Activated CD8-positive, alpha-beta T cell treated with anti-CD3 and anti-CD28 coated beads for 36 hours (primary cell): Measurements from ENCODE around the gene ZNF628. TPM values are rescaled to one million over a fixed set of nuclear protein-coding genes. Genes with fewer than 3 reads are reported as not detected.
A peak's percentile ranks its signal among the peaks of the same experiment; 100 is the strongest.

Experiments
- ATAC-seq: fragments of 200-7000 bp; cut with Tn5 transposase; one replicate; pipeline ENCODE4 v1.10.0; 2021; ENCODE audit warnings: mild to moderate bottlenecking, moderate library complexity
- CTCF ChIA-PET: fragments of 350-600 bp; sonication (Branson Sonifier 250); formaldehyde crosslinking; loops from one replicate; lab custom pipeline; 2021; ENCODE audit warnings: antibody characterized with exemption; lab: Charles Lee
- POLR2A ChIA-PET: fragments of 350-600 bp; sonication (Branson Sonifier 250); formaldehyde crosslinking; loops from one replicate; lab custom pipeline; 2021; ENCODE audit warnings: antibody characterized with exemption; lab: Charles Lee
- DNase-seq: peaks from one replicate; pipeline ENCODE4 v3.0.0-alpha.2; 2020
- H3K27ac Mint-ChIP-seq: one replicate; pipeline ENCODE4 v1.8.0; 2021; ENCODE audit warnings: mild to moderate bottlenecking, mixed read lengths
- H3K27me3 Mint-ChIP-seq: one replicate; pipeline ENCODE4 v1.8.0; 2021; ENCODE audit warnings: mixed read lengths
- H3K36me3 Mint-ChIP-seq: one replicate; pipeline ENCODE4 v1.8.0; 2021; ENCODE audit warnings: low read depth, mixed read lengths
- H3K4me1 Mint-ChIP-seq: one replicate; pipeline ENCODE4 v1.8.0; 2021; ENCODE audit warnings: low read depth, mixed read lengths
- H3K4me3 Mint-ChIP-seq: one replicate; pipeline ENCODE4 v1.8.0; 2021; ENCODE audit warnings: mild to moderate bottlenecking, moderate library complexity, mixed read lengths
- H3K9me3 Mint-ChIP-seq: one replicate; pipeline ENCODE4 v1.8.0; 2021; ENCODE audit warnings: mixed read lengths
- intact Hi-C: fragments of 100-400 bp; cut with micrococcal nuclease; formaldehyde crosslinking; loops from one replicate; pipeline ENCODE4 v1.10.0; 2022
- total RNA-seq, 2 experiments: library from RNA; stranded (reverse); gene quantifications; one replicate each; pipeline ENCODE4 v1.2.3, GENCODE V29; 2021
- TF ChIP-seq, protein P1 (sequence below): fragments of 200-600 bp; IDR thresholded peaks from one replicate; pipeline ENCODE4 v1.8.0; 2022; ENCODE audit warnings: antibody characterized with exemption, mild to moderate bottlenecking

ZNF628 gene
- total RNA-seq, 2 experiments from 2014 or later = 8.4 to 8.6 TPM

DNA sequence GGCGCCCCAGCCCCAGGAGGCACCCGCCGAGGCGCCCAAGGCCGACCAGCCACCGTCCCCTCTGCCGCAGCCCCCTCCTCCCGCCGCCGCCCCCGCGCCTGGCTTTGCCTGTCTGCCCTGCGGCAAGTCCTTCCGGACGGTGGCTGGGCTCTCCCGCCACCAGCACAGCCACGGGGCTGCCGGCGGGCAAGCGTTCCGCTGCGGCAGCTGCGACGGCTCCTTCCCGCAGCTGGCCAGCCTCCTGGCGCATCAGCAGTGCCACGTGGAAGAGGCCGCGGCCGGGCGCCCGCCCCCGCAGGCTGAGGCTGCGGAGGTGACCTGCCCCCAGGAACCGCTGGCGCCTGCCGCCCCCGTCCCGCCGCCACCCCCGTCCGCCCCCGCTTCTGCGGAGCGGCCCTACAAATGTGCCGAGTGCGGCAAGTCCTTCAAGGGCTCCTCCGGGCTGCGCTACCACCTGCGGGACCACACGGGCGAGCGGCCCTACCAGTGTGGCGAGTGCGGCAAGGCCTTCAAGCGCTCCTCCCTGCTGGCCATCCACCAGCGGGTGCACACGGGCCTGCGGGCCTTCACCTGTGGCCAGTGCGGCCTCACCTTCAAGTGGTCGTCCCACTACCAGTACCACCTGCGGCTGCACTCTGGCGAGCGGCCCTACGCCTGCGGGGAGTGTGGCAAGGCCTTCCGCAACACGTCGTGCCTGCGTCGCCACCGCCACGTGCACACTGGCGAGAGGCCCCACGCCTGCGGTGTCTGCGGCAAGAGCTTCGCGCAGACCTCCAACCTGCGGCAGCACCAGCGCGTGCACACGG lies 5.9 kb downstream of the ZNF628 start:
- no peaks in the 10 kb centered on the region for H3K36me3 Mint-ChIP-seq
- TF ChIP-seq, protein P1, sequence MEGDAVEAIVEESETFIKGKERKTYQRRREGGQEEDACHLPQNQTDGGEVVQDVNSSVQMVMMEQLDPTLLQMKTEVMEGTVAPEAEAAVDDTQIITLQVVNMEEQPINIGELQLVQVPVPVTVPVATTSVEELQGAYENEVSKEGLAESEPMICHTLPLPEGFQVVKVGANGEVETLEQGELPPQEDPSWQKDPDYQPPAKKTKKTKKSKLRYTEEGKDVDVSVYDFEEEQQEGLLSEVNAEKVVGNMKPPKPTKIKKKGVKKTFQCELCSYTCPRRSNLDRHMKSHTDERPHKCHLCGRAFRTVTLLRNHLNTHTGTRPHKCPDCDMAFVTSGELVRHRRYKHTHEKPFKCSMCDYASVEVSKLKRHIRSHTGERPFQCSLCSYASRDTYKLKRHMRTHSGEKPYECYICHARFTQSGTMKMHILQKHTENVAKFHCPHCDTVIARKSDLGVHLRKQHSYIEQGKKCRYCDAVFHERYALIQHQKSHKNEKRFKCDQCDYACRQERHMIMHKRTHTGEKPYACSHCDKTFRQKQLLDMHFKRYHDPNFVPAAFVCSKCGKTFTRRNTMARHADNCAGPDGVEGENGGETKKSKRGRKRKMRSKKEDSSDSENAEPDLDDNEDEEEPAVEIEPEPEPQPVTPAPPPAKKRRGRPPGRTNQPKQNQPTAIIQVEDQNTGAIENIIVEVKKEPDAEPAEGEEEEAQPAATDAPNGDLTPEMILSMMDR = no peak
- ChIA-PET POLR2A (interaction anchor here (0.5 to 1.0 kb wide), 2 partner anchors 9 to 12 kb away, joined by 3 read pairs; no protein-coding TSS in a partner anchor), CTCF (no interaction called here)
- intact Hi-C loops = no loop called here
- no peaks in the 10 kb centered on the region for H3K27me3 Mint-ChIP-seq
- H3K9me3 Mint-ChIP-seq = no peaks in the 10 kb centered on the region
- no peak for ATAC-seq
- no peak for DNase-seq
- no peak overlapping the region for H3K27ac Mint-ChIP-seq
- peaks cover 37% of the 10 kb centered on the region for H3K4me1 Mint-ChIP-seq
- H3K4me3 Mint-ChIP-seq = no peak overlapping the region

GRCh38 chr19:55482967-55483705 lies 6.7 kb downstream of the ZNF628 start:
- H3K36me3 Mint-ChIP-seq = no peaks in the 10 kb centered on the region
- peaks cover 36% of the 10 kb centered on the region for H3K4me1 Mint-ChIP-seq
- POLR2A ChIA-PET = interaction anchor here (0.5 to 1.0 kb wide), 2 partner anchors 8 to 12 kb away, joined by 3 read pairs; no protein-coding TSS in a partner anchor
- no peak overlapping the region for H3K27ac Mint-ChIP-seq
- TF ChIP-seq, protein P1 = no peak
- ATAC-seq = no peak
- no peak overlapping the region for H3K4me3 Mint-ChIP-seq
- CTCF ChIA-PET = interaction anchor here (1.1 to 5.6 kb wide), 2 partner anchors 15 to 21 kb away, joined by 3 to 31 read pairs; no protein-coding TSS in a partner anchor
- no peaks in the 10 kb centered on the region for H3K9me3 Mint-ChIP-seq
- no peaks in the 10 kb centered on the region for H3K27me3 Mint-ChIP-seq
- intact Hi-C loops = no loop called here
- DNase-seq = no peak

GRCh38 chr19:55483706-55484592 lies 7.5 kb downstream of the ZNF628 start:
- intact Hi-C loops = no loop called here
- Mint-ChIP-seq H3K4me3 (peak overlapping the region; percentile 82), H3K27me3 (no peaks in the 10 kb centered on the region), H3K36me3 (no peaks in the 10 kb centered on the region), H3K27ac (no peak overlapping the region), H3K9me3 (no peaks in the 10 kb centered on the region), H3K4me1 (peaks cover 30% of the 10 kb centered on the region)
- ATAC-seq (no peak), DNase-seq (no peak)
- ChIA-PET POLR2A (interaction anchor here (0.7 to 3.5 kb wide), 3 partner anchors 8 to 11 kb away, joined by 3 to 22 read pairs (median 3); partner anchors contain the start of gene ZNF628), CTCF (interaction anchor here (1.1 to 5.6 kb wide), 3 partner anchors 16 to 20 kb away, joined by 3 to 31 read pairs (median 10); no protein-coding TSS in a partner anchor)
- TF ChIP-seq, protein P1 = no peak

- peaks cover 22% of the 10 kb centered on the region for H3K4me1 Mint-ChIP-seq
- peak; percentile 69 for ATAC-seq
- H3K27me3 Mint-ChIP-seq = no peaks in the 10 kb centered on the region
- peak; percentile 67 for DNase-seq
- ChIA-PET CTCF (interaction anchor here (0.9 to 5.6 kb wide), 4 partner anchors 9 to 122 kb away, joined by 3 to 31 read pairs (median 6); partner anchors contain the start of gene ZNF628), POLR2A (interaction anchor here (0.7 to 3.5 kb wide), 6 partner anchors 8 to 287 kb away, joined by 3 to 22 read pairs (median 5); partner anchors contain the start of genes UBE2S and ZNF628)
- intact Hi-C loops = no loop called here
- H3K36me3 Mint-ChIP-seq = no peaks in the 10 kb centered on the region
- TF ChIP-seq, protein P1 = no peak
- peak within 1 kb of the TSS; percentile 82 for H3K4me3 Mint-ChIP-seq
- peak within 1 kb of the TSS; percentile 84 for H3K27ac Mint-ChIP-seq
- no peaks in the 10 kb centered on the region for H3K9me3 Mint-ChIP-seq
Observed at GRCh38 chr19:55484593-55485438, 8.4 kb downstream of the ZNF628 start, which contains the start of gene NAT14. Gene NAT14, plus strand, starts transcription at chr19:55485188. Its CDS starts 521 bp downstream, at chr19:55485709.
